Measurements from ENCODE around the gene GLIS2.

Gene GLIS2

GRCh38 chr16:4385789-4386450, 70.1 kb downstream of the GLIS2 start:
- no peak for DNase-seq

GRCh38 chr16:4386451-4386805, 70.6 kb downstream of the GLIS2 start:
- no peak for DNase-seq

GRCh38 chr16:4386951-4387565, 71.2 kb downstream of the GLIS2 start:
- no peak for DNase-seq

- DNase-seq: no peak
Observed at GRCh38 chr16:4387781-4388180, 71.9 kb downstream of the GLIS2 start.

- no peak for DNase-seq
Observed at GRCh38 chr16:4388271-4389021, 72.6 kb downstream of the GLIS2 start.
